Activated naive CD4-positive, alpha-beta T cell treated with anti-CD3 and anti-CD28 coated beads for 36 hours (primary cell): ENCODE results near the gene PKNOX2. TPM values are rescaled to one million over a fixed set of nuclear protein-coding genes. Genes with fewer than 3 reads are reported as not detected.

Experiments used
- CTCF ChIA-PET: fragments of 350-600 bp; sonication (Branson Sonifier 250); formaldehyde crosslinking; loops from one replicate; lab custom pipeline; 2021; ENCODE audit warnings: antibody characterized with exemption; lab: Charles Lee
- DNase-seq: peaks from one replicate; pipeline ENCODE4 v3.0.0-alpha.2; 2020
- H3K27ac Mint-ChIP-seq: one replicate; pipeline ENCODE4 v1.8.0; 2021; ENCODE audit warnings: mild to moderate bottlenecking, mixed read lengths
- H3K27me3 Mint-ChIP-seq: one replicate; pipeline ENCODE4 v1.8.0; 2021; ENCODE audit warnings: low read depth, mixed read lengths
- H3K36me3 Mint-ChIP-seq: one replicate; pipeline ENCODE4 v1.8.0; 2021; ENCODE audit warnings: low read depth, mixed read lengths
- H3K4me1 Mint-ChIP-seq: one replicate; pipeline ENCODE4 v1.8.0; 2021; ENCODE audit warnings: low read depth, mixed read lengths
- H3K4me3 Mint-ChIP-seq: one replicate; pipeline ENCODE4 v1.8.0; 2021; ENCODE audit warnings: mild to moderate bottlenecking, moderate library complexity, mixed read lengths
- H3K9me3 Mint-ChIP-seq: one replicate; pipeline ENCODE4 v1.8.0; 2021; ENCODE audit warnings: mixed read lengths
- intact Hi-C: fragments of 100-400 bp; cut with micrococcal nuclease; formaldehyde crosslinking; loops from one replicate; pipeline ENCODE4 v1.15.1; 2023
- total RNA-seq, 2 experiments: library from RNA; stranded (reverse); gene quantifications; one replicate each; pipeline ENCODE4 v1.2.3, GENCODE V29; 2021

The PKNOX2 gene
- total RNA-seq, 2 experiments from 2014 or later = not detected

DNA sequence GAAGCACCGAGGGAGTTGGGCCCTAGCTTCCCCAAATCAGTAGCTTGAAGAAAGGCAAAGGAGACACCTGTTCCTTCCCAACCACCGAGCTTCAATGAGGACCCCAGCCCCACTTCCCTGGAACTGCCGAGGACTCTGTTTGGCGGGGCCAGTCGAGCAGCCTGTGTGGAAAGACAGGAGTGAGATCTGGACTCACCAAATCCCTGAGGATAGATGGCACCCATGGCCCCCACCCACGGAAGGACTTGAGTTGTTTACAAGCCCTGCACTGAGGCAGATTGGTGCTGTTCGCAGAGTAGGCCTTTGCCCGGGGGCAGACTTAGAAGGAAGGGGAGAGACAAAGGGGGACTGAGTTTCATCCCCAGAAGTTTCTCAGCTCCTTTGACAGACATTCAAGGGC lies 266.9 kb downstream of the PKNOX2 start:
- Mint-ChIP-seq H3K27ac (no peak overlapping the region), H3K36me3 (no peaks in the 10 kb centered on the region), H3K4me3 (no peak overlapping the region), H3K27me3 (peaks cover 8% of the 10 kb centered on the region), H3K4me1 (no peaks in the 10 kb centered on the region), H3K9me3 (no peaks in the 10 kb centered on the region)
- intact Hi-C loops = no loop called here
- no peak for DNase-seq
- CTCF ChIA-PET = interaction anchor here (0.5 to 1.6 kb wide), 6 partner anchors 8 to 952 kb away, joined by 3 to 7 read pairs (median 4); no protein-coding TSS in a partner anchor

- Mint-ChIP-seq H3K27me3 (peaks cover 15% of the 10 kb centered on the region), H3K4me1 (peaks cover under 1% of the 10 kb centered on the region), H3K9me3 (no peaks in the 10 kb centered on the region), H3K27ac (no peak overlapping the region), H3K36me3 (no peaks in the 10 kb centered on the region), H3K4me3 (no peak overlapping the region)
- CTCF ChIA-PET = interaction anchor here (0.7 to 1.5 kb wide), 4 partner anchors 10 to 20 kb away, joined by 3 to 7 read pairs (median 5); no protein-coding TSS in a partner anchor
- DNase-seq = peak; percentile 46
- intact Hi-C loops = no loop called here
Measured at GRCh38 chr11:125433454-125434121, 269.0 kb downstream of the PKNOX2 start.

DNA sequence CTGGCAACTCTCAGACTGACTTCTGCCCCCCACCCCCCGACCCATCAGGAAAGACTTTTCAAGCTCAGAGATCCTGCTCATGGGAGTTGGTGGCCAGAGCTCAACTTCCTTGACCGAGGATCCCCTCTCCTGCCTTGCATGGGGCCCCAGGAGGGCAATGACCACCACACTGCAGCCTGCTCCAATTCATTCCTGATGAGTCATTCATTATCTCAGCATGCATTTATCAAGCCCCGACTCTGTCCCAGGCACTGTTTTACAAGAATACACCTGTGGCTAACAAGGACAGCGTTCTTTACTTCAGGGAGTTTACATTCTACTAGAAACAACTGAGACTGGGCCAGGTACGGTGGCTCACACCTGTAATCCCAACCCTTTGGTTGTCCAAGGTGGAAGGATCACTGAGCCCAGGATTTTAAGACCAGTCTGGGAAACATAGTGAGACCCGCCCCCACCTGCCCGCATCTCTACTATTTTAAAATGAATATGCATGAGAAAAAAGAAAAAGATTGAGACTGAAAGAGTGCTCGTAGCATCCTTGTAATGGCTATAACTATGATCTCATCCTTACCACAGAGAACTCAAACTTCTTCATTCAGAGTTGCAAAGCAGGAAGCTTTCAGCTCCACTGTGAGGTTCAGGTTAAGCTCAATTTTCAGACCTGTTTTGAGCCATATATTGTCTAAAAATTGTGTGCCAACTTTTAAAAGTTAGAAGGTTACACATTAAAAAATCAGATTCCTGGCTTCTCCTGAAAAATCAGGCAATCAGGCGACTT lies 271.1 kb downstream of the PKNOX2 start:
- Mint-ChIP-seq H3K4me1 (peaks cover 5% of the 10 kb centered on the region), H3K27me3 (peaks cover 23% of the 10 kb centered on the region), H3K4me3 (no peak overlapping the region), H3K9me3 (no peaks in the 10 kb centered on the region), H3K27ac (no peak overlapping the region), H3K36me3 (no peaks in the 10 kb centered on the region)
- no peak for DNase-seq
- intact Hi-C loops = no loop called here
- CTCF ChIA-PET = interaction anchor here (2.8 kb wide), 1 partner anchor 17 kb away, joined by 13 read pairs; no protein-coding TSS in a partner anchor

DNA sequence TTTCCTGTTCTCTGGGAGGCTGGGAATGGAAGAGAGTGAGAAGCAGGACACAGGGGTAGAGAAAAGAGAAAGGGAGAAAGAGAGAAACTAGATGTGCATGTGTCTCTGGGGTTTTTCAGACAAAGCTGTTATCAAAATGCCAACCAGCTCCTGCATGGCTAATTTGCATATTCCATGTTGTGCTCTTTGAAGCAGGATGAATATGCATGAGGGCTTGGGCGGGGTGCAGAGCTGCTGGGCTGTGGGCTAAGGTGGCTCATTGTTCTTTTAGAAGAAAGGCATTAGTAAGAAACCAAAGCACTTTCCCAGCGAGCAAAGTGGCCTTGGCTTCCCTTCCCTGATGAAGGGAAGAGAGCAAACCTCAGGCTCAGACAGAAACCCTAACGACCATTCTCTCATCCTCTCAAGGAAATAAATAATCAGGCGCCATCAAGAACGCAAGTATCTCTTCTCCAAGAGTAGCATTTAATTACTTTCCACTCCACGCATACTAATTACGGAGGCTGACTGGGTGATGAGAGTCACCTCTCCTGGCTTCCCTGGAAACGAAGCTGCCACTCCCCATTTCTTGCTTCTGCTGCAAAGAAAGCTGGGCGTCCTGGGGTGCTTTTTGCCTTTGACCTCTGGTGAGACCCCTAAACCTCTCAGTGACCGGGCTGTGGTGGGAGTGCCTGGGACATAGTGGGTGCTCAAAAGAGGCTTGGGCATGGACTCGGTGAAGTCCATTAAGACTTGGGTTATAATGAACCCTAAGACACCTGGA lies 277.3 kb downstream of the PKNOX2 start:
- DNase-seq = no peak
- intact Hi-C loops = no loop called here
- peaks cover 5% of the 10 kb centered on the region for H3K4me1 Mint-ChIP-seq
- no peak overlapping the region for H3K27ac Mint-ChIP-seq
- H3K27me3 Mint-ChIP-seq = peaks cover 31% of the 10 kb centered on the region
- H3K36me3 Mint-ChIP-seq = no peaks in the 10 kb centered on the region
- CTCF ChIA-PET = interaction anchor here (1.7 kb wide), 1 partner anchor 11 kb away, joined by 4 read pairs; no protein-coding TSS in a partner anchor
- no peaks in the 10 kb centered on the region for H3K9me3 Mint-ChIP-seq
- H3K4me3 Mint-ChIP-seq = no peak overlapping the region

- CTCF ChIA-PET = interaction anchor here (1.0 to 1.7 kb wide), 2 partner anchors 11 to 13 kb away, joined by 4 read pairs; no protein-coding TSS in a partner anchor
- H3K9me3 Mint-ChIP-seq = no peaks in the 10 kb centered on the region
- no peak for DNase-seq
- no peak overlapping the region for H3K27ac Mint-ChIP-seq
- H3K4me1 Mint-ChIP-seq = peaks cover 5% of the 10 kb centered on the region
- peaks cover 26% of the 10 kb centered on the region for H3K27me3 Mint-ChIP-seq
- H3K36me3 Mint-ChIP-seq = no peaks in the 10 kb centered on the region
- no peak overlapping the region for H3K4me3 Mint-ChIP-seq
- intact Hi-C loops = no loop called here
Measured at GRCh38 chr11:125442946-125443345, 278.4 kb downstream of the PKNOX2 start.

- H3K4me1 Mint-ChIP-seq = peaks cover 2% of the 10 kb centered on the region
- peaks cover 22% of the 10 kb centered on the region for H3K27me3 Mint-ChIP-seq
- DNase-seq = no peak
- H3K9me3 Mint-ChIP-seq = no peaks in the 10 kb centered on the region
- H3K27ac Mint-ChIP-seq = no peak overlapping the region
- CTCF ChIA-PET = interaction anchor here (1.0 kb wide), 1 partner anchor 11 kb away, joined by 4 read pairs; no protein-coding TSS in a partner anchor
- H3K4me3 Mint-ChIP-seq = no peak overlapping the region
- H3K36me3 Mint-ChIP-seq = no peaks in the 10 kb centered on the region
- intact Hi-C loops = no loop called here
Measured at GRCh38 chr11:125443767-125444311, 279.3 kb downstream of the PKNOX2 start.

DNA sequence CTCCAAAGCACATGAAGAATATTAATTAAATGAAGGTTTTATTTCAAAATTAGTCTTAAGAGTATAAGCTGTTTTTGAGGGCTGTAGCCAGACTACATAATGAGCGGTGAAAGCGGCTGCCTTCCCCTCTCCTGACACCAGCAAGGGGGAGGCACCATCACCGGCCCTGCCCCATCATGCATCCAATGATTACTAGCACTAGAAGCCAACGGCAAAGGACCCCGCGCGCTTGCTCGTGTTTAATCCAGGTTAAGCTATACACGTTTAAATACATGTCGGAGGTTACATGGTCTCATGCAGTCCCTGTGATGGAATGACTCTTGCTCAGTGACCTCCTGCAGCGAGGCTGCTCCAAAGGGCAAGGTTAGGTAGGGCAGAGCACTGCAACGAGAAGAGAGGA lies 281.2 kb downstream of the PKNOX2 start:
- no peaks in the 10 kb centered on the region for H3K9me3 Mint-ChIP-seq
- no peak overlapping the region for H3K27ac Mint-ChIP-seq
- DNase-seq = no peak
- no peaks in the 10 kb centered on the region for H3K36me3 Mint-ChIP-seq
- H3K27me3 Mint-ChIP-seq = peaks cover 14% of the 10 kb centered on the region
- H3K4me3 Mint-ChIP-seq = no peak overlapping the region
- CTCF ChIA-PET = interaction anchor here (0.6 kb wide), 1 partner anchor 28 kb away, joined by 3 read pairs; no protein-coding TSS in a partner anchor
- no peaks in the 10 kb centered on the region for H3K4me1 Mint-ChIP-seq
- intact Hi-C loops = no loop called here

DNA sequence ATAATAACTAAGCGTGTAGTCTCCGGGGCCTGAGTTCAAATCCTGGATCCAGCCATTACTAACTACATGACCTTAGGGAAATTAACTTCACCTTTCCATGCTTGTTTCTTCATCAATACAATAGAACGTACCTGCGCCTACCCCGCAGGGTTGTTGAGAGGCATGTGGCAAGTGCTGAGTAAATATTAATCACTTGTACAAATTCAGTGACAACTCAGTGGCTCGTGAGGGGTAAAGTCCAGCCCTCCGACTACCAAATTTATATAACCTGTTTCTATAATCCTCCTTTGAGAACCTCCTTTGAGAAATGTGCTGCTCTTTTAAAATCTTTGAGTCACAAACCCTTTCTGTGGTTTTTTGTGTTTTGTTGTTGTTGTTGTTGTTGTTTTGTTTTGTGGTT lies 281.7 kb downstream of the PKNOX2 start:
- H3K27me3 Mint-ChIP-seq = peaks cover 10% of the 10 kb centered on the region
- no peak overlapping the region for H3K27ac Mint-ChIP-seq
- no peak for DNase-seq
- H3K4me3 Mint-ChIP-seq = no peak overlapping the region
- peaks cover 3% of the 10 kb centered on the region for H3K4me1 Mint-ChIP-seq
- CTCF ChIA-PET = no interaction called here
- intact Hi-C loops = no loop called here
- H3K36me3 Mint-ChIP-seq = no peaks in the 10 kb centered on the region
- H3K9me3 Mint-ChIP-seq = no peaks in the 10 kb centered on the region

- CTCF ChIA-PET = interaction anchor here (1.4 kb wide), 1 partner anchor 17 kb away, joined by 3 read pairs; no protein-coding TSS in a partner anchor
Measured at GRCh38 chr11:125447721-125448120, 283.2 kb downstream of the PKNOX2 start.

DNA sequence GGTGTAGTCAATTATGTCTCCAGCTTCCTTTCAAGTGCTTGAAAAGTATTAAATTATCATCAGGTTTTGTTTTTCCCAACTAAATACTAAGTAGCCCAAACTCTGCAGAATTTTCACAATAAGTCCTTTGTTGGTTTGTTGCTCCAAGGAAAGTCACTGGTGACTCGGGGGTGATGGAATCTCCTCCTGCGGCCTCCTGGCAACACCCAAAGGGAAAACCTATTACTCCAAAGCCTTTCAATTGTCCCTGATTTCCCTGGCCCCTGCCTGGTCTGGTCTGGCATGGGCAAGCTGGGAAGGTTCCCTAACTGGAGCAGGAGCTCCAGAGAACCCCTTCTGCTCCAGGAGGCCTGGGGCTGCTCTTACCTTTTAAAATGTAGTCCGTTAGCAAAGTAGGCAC lies 283.6 kb downstream of the PKNOX2 start:
- CTCF ChIA-PET = interaction anchor here (1.4 kb wide), 1 partner anchor 17 kb away, joined by 3 read pairs; no protein-coding TSS in a partner anchor
- no peaks in the 10 kb centered on the region for H3K36me3 Mint-ChIP-seq
- no peaks in the 10 kb centered on the region for H3K9me3 Mint-ChIP-seq
- H3K4me1 Mint-ChIP-seq = peaks cover 10% of the 10 kb centered on the region
- no peak overlapping the region for H3K4me3 Mint-ChIP-seq
- no peaks in the 10 kb centered on the region for H3K27me3 Mint-ChIP-seq
- H3K27ac Mint-ChIP-seq = no peak overlapping the region
- intact Hi-C loops = no loop called here
- no peak for DNase-seq

More at GRCh38 chr11:125447721-125448120, 283.2 kb downstream of the PKNOX2 start:
- Mint-ChIP-seq H3K4me3 (no peak overlapping the region), H3K4me1 (peaks cover 10% of the 10 kb centered on the region), H3K27me3 (no peaks in the 10 kb centered on the region), H3K27ac (no peak overlapping the region), H3K9me3 (no peaks in the 10 kb centered on the region), H3K36me3 (no peaks in the 10 kb centered on the region)
- DNase-seq = no peak
- intact Hi-C loops = no loop called here

DNA sequence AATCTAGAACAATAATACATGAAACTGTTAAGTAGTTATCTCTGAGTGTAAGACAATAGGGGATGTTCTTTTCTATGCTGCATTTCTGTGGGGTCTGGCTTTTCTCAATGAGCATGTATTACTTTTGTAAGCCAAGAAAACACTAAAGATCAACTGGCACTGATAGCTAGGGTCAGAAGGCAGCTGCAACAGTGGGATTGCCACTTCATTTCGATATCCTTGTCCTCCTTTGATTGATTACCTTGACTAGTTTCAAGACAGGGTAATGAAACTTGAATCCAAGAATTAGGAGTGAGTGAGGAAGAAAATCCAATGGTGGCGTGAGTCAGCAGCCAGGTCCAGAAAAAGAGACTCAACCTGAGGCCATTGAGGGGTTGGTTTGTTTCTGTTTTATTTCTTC lies 285.0 kb downstream of the PKNOX2 start:
- Mint-ChIP-seq H3K36me3 (no peaks in the 10 kb centered on the region), H3K9me3 (no peaks in the 10 kb centered on the region), H3K27me3 (no peaks in the 10 kb centered on the region), H3K27ac (no peak overlapping the region), H3K4me3 (no peak overlapping the region), H3K4me1 (peaks cover 10% of the 10 kb centered on the region)
- intact Hi-C loops = no loop called here
- no peak for DNase-seq
- CTCF ChIA-PET = interaction anchor here (0.7 kb wide), 1 partner anchor 68 kb away, joined by 3 read pairs; no protein-coding TSS in a partner anchor
